Measurements from ENCODE around the gene EIF4E3.

Gene EIF4E3

DNA sequence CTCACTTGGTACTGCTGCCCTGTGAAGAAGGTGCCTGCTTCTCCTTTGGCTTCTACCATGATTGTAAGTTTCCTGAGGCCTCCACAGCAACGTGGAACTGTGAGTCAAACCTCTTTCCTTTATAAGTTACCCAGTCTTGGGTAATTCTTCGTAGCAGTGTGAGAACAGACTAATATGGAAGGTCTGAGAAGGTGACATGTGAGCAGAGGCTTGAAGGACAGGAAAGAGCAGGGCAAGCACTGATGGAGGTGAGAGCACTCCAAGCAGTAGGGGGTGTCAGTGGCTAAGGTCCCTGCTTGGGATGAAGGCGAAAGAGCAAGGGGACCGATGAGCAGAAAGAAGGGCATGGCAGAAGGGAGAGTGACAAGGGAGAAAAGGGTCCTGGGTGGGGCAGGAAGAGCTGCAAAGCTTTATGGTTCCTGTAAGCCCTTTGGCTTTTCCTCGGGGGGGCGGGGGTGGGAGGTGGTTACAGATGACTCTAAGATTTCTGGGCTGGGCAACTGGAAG, 3.5 kb downstream of the EIF4E3 start:
- ChIA-PET CTCF (interaction anchor here (1.7 to 3.9 kb wide), 2 partner anchors 8 to 11 kb away, joined by 10 to 15 read pairs; no protein-coding TSS in a partner anchor), POLR2A (no interaction called here)
- DNase-seq (ENCODE audit: low read depth, low spot score), result no peak
- H3K4me3 ChIP-seq (ENCODE audit: low read depth, low read length), result no peak overlapping the region
- TF ChIP-seq CTCF (IDR thresholded peaks at IDR 0.05; ENCODE audit: insufficient read depth, low read length, missing control alignments), result no peak

DNA sequence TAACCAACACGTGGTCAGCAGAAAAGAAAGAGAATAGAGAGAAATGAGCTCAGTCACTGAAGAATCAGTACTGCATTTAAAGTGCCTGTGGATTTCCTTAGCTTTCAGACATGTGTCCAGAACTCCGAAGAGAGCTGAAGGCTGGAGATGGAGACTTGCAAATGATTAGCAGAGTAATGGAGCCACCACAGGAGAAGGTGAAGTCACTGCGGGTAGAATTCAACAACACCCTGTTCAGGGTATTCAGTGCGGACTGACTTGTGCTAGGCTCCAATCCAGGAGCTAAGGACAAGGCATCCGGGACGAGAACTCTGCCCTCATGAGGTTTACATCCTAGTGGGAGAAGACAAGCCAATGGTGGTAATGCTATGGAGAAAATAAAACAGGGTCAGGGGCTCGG, 4.2 kb downstream of the EIF4E3 start:
- H3K4me3 ChIP-seq (ENCODE audit: low read depth, low read length), result no peak overlapping the region
- no peak for DNase-seq (ENCODE audit: low read depth, low spot score)
- TF ChIP-seq CTCF (IDR thresholded peaks at IDR 0.05; ENCODE audit: insufficient read depth, low read length, missing control alignments), result no peak
- ChIA-PET POLR2A (no interaction called here), CTCF (interaction anchor here (0.9 to 3.9 kb wide), 3 partner anchors 9 to 11 kb away, joined by 3 to 15 read pairs (median 10); no protein-coding TSS in a partner anchor)

- no peak for TF ChIP-seq CTCF (IDR thresholded peaks at IDR 0.05; ENCODE audit: insufficient read depth, low read length, missing control alignments)
- CTCF ChIA-PET, result interaction anchor here (1.2 to 3.2 kb wide), 3 partner anchors 9 to 12 kb away, joined by 6 to 9 read pairs (median 6); no protein-coding TSS in a partner anchor
- no peak for DNase-seq (ENCODE audit: low read depth, low spot score)
- POLR2A ChIA-PET, result no interaction called here
- no peak overlapping the region for H3K4me3 ChIP-seq (ENCODE audit: low read depth, low read length)
Observed at GRCh38 chr3:71718072-71718471, 7.1 kb downstream of the EIF4E3 start.

GRCh38 chr3:71714595-71714994, 10.6 kb downstream of the EIF4E3 start:
- CTCF ChIA-PET, result interaction anchor here (1.2 to 1.4 kb wide), 2 partner anchors 9 to 16 kb away, joined by 3 read pairs; no protein-coding TSS in a partner anchor
- no peak overlapping the region for H3K4me3 ChIP-seq (ENCODE audit: low read depth, low read length)
- POLR2A ChIA-PET, result no interaction called here

GRCh38 chr3:71713041-71713440, 12.2 kb downstream of the EIF4E3 start:
- CTCF ChIA-PET, result interaction anchor here (0.8 to 2.8 kb wide), 4 partner anchors 10 to 1110 kb away, joined by 3 to 21 read pairs (median 3); no protein-coding TSS in a partner anchor

More at GRCh38 chr3:71714595-71714994, 10.6 kb downstream of the EIF4E3 start:
- DNase-seq (ENCODE audit: low read depth, low spot score), result no peak
- no peak for TF ChIP-seq CTCF (IDR thresholded peaks at IDR 0.05; ENCODE audit: insufficient read depth, low read length, missing control alignments)

More at GRCh38 chr3:71713041-71713440, 12.2 kb downstream of the EIF4E3 start:
- no peak overlapping the region for H3K4me3 ChIP-seq (ENCODE audit: low read depth, low read length)
- TF ChIP-seq CTCF (IDR thresholded peaks at IDR 0.05; ENCODE audit: insufficient read depth, low read length, missing control alignments), result no peak
- POLR2A ChIA-PET, result no interaction called here
- DNase-seq (ENCODE audit: low read depth, low spot score), result no peak
